ENCODE data around the gene ZFP36.

ZFP36 gene

GRCh38 chr19:39405958-39406655, 540 bp upstream of the ZFP36 start:
- DNase-seq, result no peak

GRCh38 chr19:39407410-39407659, 688 bp downstream of the ZFP36 start:
- no peak for DNase-seq

- DNase-seq, result no peak
Observed at GRCh38 chr19:39407660-39408391, 1.2 kb downstream of the ZFP36 start.

GRCh38 chr19:39408392-39409207, 2.0 kb downstream of the ZFP36 start:
- DNase-seq, result peak; percentile 36

- peak; percentile 65 for DNase-seq
Observed at GRCh38 chr19:39409208-39410016, 2.8 kb downstream of the ZFP36 start.

GRCh38 chr19:39410017-39410830, 3.6 kb downstream of the ZFP36 start:
- peak; percentile 64 for DNase-seq

- DNase-seq, result no peak
Observed at GRCh38 chr19:39410831-39411080, 4.1 kb downstream of the ZFP36 start.

- DNase-seq, result no peak
Observed at GRCh38 chr19:39411081-39411831, 4.6 kb downstream of the ZFP36 start.

GRCh38 chr19:39411832-39412099, 5.1 kb downstream of the ZFP36 start:
- peak; percentile 91 for DNase-seq

GRCh38 chr19:39412100-39412866, 5.6 kb downstream of the ZFP36 start, which contains the start of gene PLEKHG2:
PLEKHG2 (plus strand) TSS chr19:39412669; CDS start chr19:39414087, 1,418 bp downstream.
- DNase-seq, result peak; percentile 100

GRCh38 chr19:39412867-39413271, 6.2 kb downstream of the ZFP36 start:
- no peak for DNase-seq

- peak; percentile 68 for DNase-seq
Observed at GRCh38 chr19:39413272-39413910, 6.7 kb downstream of the ZFP36 start.

- no peak for DNase-seq
Observed at GRCh38 chr19:39413911-39414608, 7.4 kb downstream of the ZFP36 start.

GRCh38 chr19:39415111-39416046, 8.7 kb downstream of the ZFP36 start:
- no peak for DNase-seq

GRCh38 chr19:39416152-39417120, 9.8 kb downstream of the ZFP36 start:
- no peak for DNase-seq

- no peak for DNase-seq
Observed at GRCh38 chr19:39417463-39418181, 11.0 kb downstream of the ZFP36 start.

All from fibroblast of skin of abdomen (primary cell).